Measurements from ENCODE around the gene PISD.
"Not testable (repeated sequence)": the region's sequence is repeated elsewhere in the genome, so short reads cannot be mapped to it uniquely, and the experiment has no call there.

DNA sequence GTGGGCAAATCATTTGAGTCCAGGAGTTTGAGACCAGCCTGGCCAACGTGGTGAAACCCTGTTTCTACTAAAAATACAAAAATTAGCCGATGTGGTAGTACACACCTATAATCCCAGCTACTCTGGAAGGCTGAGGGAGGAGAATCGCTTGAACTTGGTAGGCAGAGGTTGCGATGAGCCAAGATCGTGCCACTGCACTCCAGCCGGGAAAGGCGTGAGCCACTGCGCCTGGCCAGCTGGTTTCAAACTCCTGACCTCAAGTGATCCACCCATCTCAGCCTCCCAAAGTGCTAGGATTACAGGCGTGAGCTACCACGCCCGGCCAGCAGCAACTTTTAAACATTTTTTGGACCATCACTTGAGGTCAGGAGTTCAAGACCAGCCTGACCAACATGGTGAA is 32.0 kb upstream of the PISD start:
- not testable (repeated sequence) for TF ChIP-seq MECOM (CRISPR knock-in tag; IDR thresholded peaks at IDR 0.05); RBFOX2 (IDR thresholded peaks at IDR 0.05; ENCODE audit: low read depth, low read length); TBP (optimal IDR thresholded peaks at IDR 0.05; ENCODE audit: low read depth, low read length); ELF1 (tag; IDR thresholded peaks at IDR 0.05); POLR2A (conservative IDR thresholded peaks at IDR 0.05)
- TF ChIP-seq, protein P1, sequence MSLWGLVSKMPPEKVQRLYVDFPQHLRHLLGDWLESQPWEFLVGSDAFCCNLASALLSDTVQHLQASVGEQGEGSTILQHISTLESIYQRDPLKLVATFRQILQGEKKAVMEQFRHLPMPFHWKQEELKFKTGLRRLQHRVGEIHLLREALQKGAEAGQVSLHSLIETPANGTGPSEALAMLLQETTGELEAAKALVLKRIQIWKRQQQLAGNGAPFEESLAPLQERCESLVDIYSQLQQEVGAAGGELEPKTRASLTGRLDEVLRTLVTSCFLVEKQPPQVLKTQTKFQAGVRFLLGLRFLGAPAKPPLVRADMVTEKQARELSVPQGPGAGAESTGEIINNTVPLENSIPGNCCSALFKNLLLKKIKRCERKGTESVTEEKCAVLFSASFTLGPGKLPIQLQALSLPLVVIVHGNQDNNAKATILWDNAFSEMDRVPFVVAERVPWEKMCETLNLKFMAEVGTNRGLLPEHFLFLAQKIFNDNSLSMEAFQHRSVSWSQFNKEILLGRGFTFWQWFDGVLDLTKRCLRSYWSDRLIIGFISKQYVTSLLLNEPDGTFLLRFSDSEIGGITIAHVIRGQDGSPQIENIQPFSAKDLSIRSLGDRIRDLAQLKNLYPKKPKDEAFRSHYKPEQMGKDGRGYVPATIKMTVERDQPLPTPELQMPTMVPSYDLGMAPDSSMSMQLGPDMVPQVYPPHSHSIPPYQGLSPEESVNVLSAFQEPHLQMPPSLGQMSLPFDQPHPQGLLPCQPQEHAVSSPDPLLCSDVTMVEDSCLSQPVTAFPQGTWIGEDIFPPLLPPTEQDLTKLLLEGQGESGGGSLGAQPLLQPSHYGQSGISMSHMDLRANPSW (CRISPR knock-in tag; IDR thresholded peaks at IDR 0.05) = not testable (repeated sequence)
